HG03565 (cell line): ENCODE results near the gene PRKD3.

Source experiments
- ATAC-seq: cut with Tn5 transposase; IDR thresholded peaks from one replicate; pipeline ENCODE4 v1.9.1; 2021; ENCODE audit warnings: mild to moderate bottlenecking, moderate library complexity; ENCODE audit not compliant: unreplicated experiment

Gene PRKD3

GRCh38 chr2:37324786-37325624 is at the start of gene PRKD3:
TSS of gene PRKD3 (minus strand) at chr2:37324833. CDS start at chr2:37316524, 8,309 bp downstream.
- ATAC-seq: peak; percentile 50

- no peak for ATAC-seq
Observed at GRCh38 chr2:37372000-37372399, 47.4 kb upstream of the PRKD3 start.

GRCh38 chr2:37370666-37371065 is 46.0 kb upstream of the PRKD3 start:
- no peak for ATAC-seq

GRCh38 chr2:37367984-37368383 is 43.4 kb upstream of the PRKD3 start:
- no peak for ATAC-seq

- no peak for ATAC-seq
Observed at GRCh38 chr2:37367310-37367709, 42.7 kb upstream of the PRKD3 start.

- no peak for ATAC-seq
Observed at GRCh38 chr2:37366773-37367172, 42.1 kb upstream of the PRKD3 start.

- ATAC-seq: no peak
Observed at GRCh38 chr2:37365669-37366068, 41.0 kb upstream of the PRKD3 start.

- ATAC-seq: no peak
Observed at GRCh38 chr2:37364351-37364750, 39.7 kb upstream of the PRKD3 start.

- no peak for ATAC-seq
Observed at GRCh38 chr2:37361994-37362698, 37.5 kb upstream of the PRKD3 start.

GRCh38 chr2:37361216-37361815 is 36.7 kb upstream of the PRKD3 start:
- no peak for ATAC-seq

- no peak for ATAC-seq
Observed at GRCh38 chr2:37358466-37358865, 33.8 kb upstream of the PRKD3 start.

GRCh38 chr2:37357530-37357929 is 32.9 kb upstream of the PRKD3 start:
- ATAC-seq: no peak

- ATAC-seq: no peak
Observed at GRCh38 chr2:37357069-37357468, 32.4 kb upstream of the PRKD3 start.

GRCh38 chr2:37356299-37356698 is 31.7 kb upstream of the PRKD3 start:
- no peak for ATAC-seq

- ATAC-seq: no peak
Observed at GRCh38 chr2:37355735-37356134, 31.1 kb upstream of the PRKD3 start.

GRCh38 chr2:37354531-37354930 is 29.9 kb upstream of the PRKD3 start:
- ATAC-seq: no peak

- no peak for ATAC-seq
Observed at GRCh38 chr2:37350034-37350433, 25.4 kb upstream of the PRKD3 start.

GRCh38 chr2:37349231-37349860 is 24.7 kb upstream of the PRKD3 start:
- no peak for ATAC-seq

GRCh38 chr2:37348155-37348554 is 23.5 kb upstream of the PRKD3 start:
- no peak for ATAC-seq

- no peak for ATAC-seq
Observed at GRCh38 chr2:37344453-37345361, 20.1 kb upstream of the PRKD3 start, which contains the start of gene QPCT. TSS of gene QPCT (plus strand) at chr2:37344630. CDS start at chr2:37344732, 102 bp downstream.
